SK-N-SH (cell line): ENCODE data around the gene GOLGA8A. TPM values are rescaled to one million over a fixed set of nuclear protein-coding genes. Genes with fewer than 3 reads are reported as not detected.

Experiments used
- CTCF ChIA-PET: fragments of 300-600, 350-600 bp; formaldehyde crosslinking; extraction: SDS; loops from one replicate; lab custom pipeline; 2021; lab: Yijun Ruan, JAX
- POLR2A ChIA-PET: fragments of 350-600 bp; sonication (Branson Sonifier 250); formaldehyde crosslinking; extraction: SDS; loops from one replicate; lab custom pipeline; 2020; ENCODE audit warnings: antibody characterized with exemption, inconsistent platforms; lab: Yijun Ruan, JAX
- DNase-seq: peaks from one replicate; pipeline ENCODE4 v3.0.0; 2012
- H2AFZ ChIP-seq: fragments of 200-600 bp; sonication (generic); 2 replicates; pipeline ENCODE4 v1.8.1; 2016; ENCODE audit warnings: antibody characterized with exemption, mild to moderate bottlenecking, low read depth
- H3F3A ChIP-seq: fragments of 200-600 bp; sonication (generic); replicated peaks from 2 replicates; pipeline ENCODE3; 2016; ENCODE audit warnings: antibody characterized with exemption, mild to moderate bottlenecking; ENCODE audit not compliant: insufficient read depth
- H3K27ac ChIP-seq, 2 experiments: fragments of 200-500 bp in 1 of 2; fragments of 200-600 bp in 1 of 2; sonication (Bioruptor generic) in 1 of 2; sonication (generic), shearing (Covaris generic) in 1 of 2; 2 replicates each; pipeline versions ENCODE4 v1.5.1 to v1.6.1; 2014 to 2016; ENCODE audit warnings: low read depth in 2 of 2, inconsistent platforms in 1 of 2, low read length in 1 of 2, mild to moderate bottlenecking in 1 of 2, mixed read lengths in 1 of 2
- H3K27me3 ChIP-seq: fragments of 200-600 bp; sonication (generic), shearing (Covaris generic); 2 replicates; pipeline ENCODE4 v1.6.1; 2016; ENCODE audit warnings: mixed run types; ENCODE audit not compliant: insufficient read depth
- H3K36me3 ChIP-seq, 2 experiments: fragments of 200-500 bp in 1 of 2; fragments of 200-600 bp in 1 of 2; sonication (Bioruptor generic) in 1 of 2; sonication (generic) in 1 of 2; replicated peaks in 1 of 2; 2 replicates each; pipeline versions ENCODE3 to v1.5.1; 2014 to 2016; ENCODE audit warnings: low read length in 1 of 2, mild to moderate bottlenecking in 1 of 2; ENCODE audit not compliant: insufficient read depth in 2 of 2, control insufficient read depth in 1 of 2
- H3K4me1 ChIP-seq, 2 experiments: fragments of 200-500 bp in 1 of 2; fragments of 200-600 bp in 1 of 2; sonication (Bioruptor generic) in 1 of 2; sonication (generic), shearing (Covaris generic) in 1 of 2; 2 replicates each; pipeline versions ENCODE4 v1.5.1 to v1.6.1; 2014 to 2016; ENCODE audit warnings: low read depth in 1 of 2, low read length in 1 of 2, mixed run types in 1 of 2; ENCODE audit not compliant: insufficient read depth in 2 of 2, control insufficient read depth in 1 of 2
- H3K4me2 ChIP-seq: fragments of 200-600 bp; sonication (generic), shearing (Covaris generic); 2 replicates; pipeline ENCODE4 v1.6.1; 2017; ENCODE audit warnings: mixed run types
- H3K4me3 ChIP-seq, 2 experiments: fragments of 200-500 bp in 1 of 2; fragments of 200-600 bp in 1 of 2; sonication (Bioruptor generic) in 1 of 2; sonication (generic), shearing (Covaris generic) in 1 of 2; 2 replicates each; pipeline versions ENCODE4 v1.5.1 to v1.8.1; 2014 to 2016; ENCODE audit warnings: low read depth in 2 of 2, inconsistent platforms in 1 of 2, low read length in 1 of 2, mild to moderate bottlenecking in 1 of 2, mixed read lengths in 1 of 2, moderate library complexity in 1 of 2
- H3K79me2 ChIP-seq: fragments of 200-600 bp; sonication (generic); 2 replicates; pipeline ENCODE4 v1.8.1; 2017; ENCODE audit warnings: mild to moderate bottlenecking; ENCODE audit not compliant: insufficient read depth
- H3K9ac ChIP-seq: fragments of 200-600 bp; sonication (generic); 2 replicates; pipeline ENCODE4 v1.6.1; 2017; ENCODE audit warnings: mixed run types
- H3K9me2 ChIP-seq: fragments of 200-600 bp; sonication (generic); 2 replicates; pipeline ENCODE4 v1.6.1; 2017; ENCODE audit warnings: mixed run types
- H3K9me3 ChIP-seq: fragments of 200-600 bp; sonication (generic); 2 replicates; pipeline ENCODE4 v1.6.1; 2017; ENCODE audit warnings: mixed run types, mild to moderate bottlenecking, moderate library complexity
- H4K20me1 ChIP-seq: fragments of 200-600 bp; sonication (generic); 2 replicates; pipeline ENCODE4 v1.6.1; 2017; ENCODE audit warnings: mild to moderate bottlenecking, mixed run types; ENCODE audit not compliant: insufficient read depth
- CTCF ChIP-seq: fragments of 200-600 bp; sonication (generic); IDR thresholded peaks from 2 replicates; pipeline ENCODE4 v1.6.1; 2017; ENCODE audit warnings: antibody characterized with exemption, mild to moderate bottlenecking, moderate library complexity
- ELF1 ChIP-seq: IDR thresholded peaks from 2 replicates; pipeline ENCODE4 v1.4.0; 2012
- EP300 ChIP-seq, 2 experiments: IDR thresholded peaks; 2 replicates each; pipeline versions ENCODE4 v1.4.0 to v1.6.1; 2012; ENCODE audit warnings: borderline replicate concordance in 1 of 2, low read depth in 1 of 2, low read length in 1 of 2
- EZH2phosphoT487 ChIP-seq: fragments of 200-600 bp; sonication (generic); IDR thresholded peaks from 2 replicates; pipeline ENCODE4 v1.6.1; 2017; ENCODE audit warnings: low read depth, mixed run types, mild to moderate bottlenecking, antibody characterized with exemption, moderate library complexity, borderline replicate concordance
- FOSL2 ChIP-seq: IDR thresholded peaks from 2 replicates; pipeline ENCODE4 v1.4.0; 2012; ENCODE audit warnings: low read depth, mild to moderate bottlenecking, moderate library complexity, borderline replicate concordance
- IRF3 ChIP-seq: fragments of 150-350 bp; IDR thresholded peaks from 2 replicates; pipeline ENCODE4 v1.6.1; 2016; ENCODE audit warnings: mild to moderate bottlenecking, low read depth, low read length
- JUND ChIP-seq: IDR thresholded peaks from 2 replicates; pipeline ENCODE4 v1.4.0; 2012
- MEF2A ChIP-seq: IDR thresholded peaks from 2 replicates; pipeline ENCODE4 v1.4.0; 2012; ENCODE audit warnings: low read depth, borderline replicate concordance
- NFIC ChIP-seq: IDR thresholded peaks from 2 replicates; pipeline ENCODE4 v1.4.0; 2012; ENCODE audit warnings: borderline replicate concordance
- POLR2AphosphoS5 ChIP-seq: IDR thresholded peaks from 2 replicates; pipeline ENCODE4 v1.6.1; 2012; ENCODE audit warnings: low read depth, low read length
- RCOR1 ChIP-seq: fragments of 150-350 bp; IDR thresholded peaks from 2 replicates; pipeline ENCODE4 v1.6.1; 2017; ENCODE audit warnings: antibody characterized with exemption, low read length
- RFX5 ChIP-seq: IDR thresholded peaks from 2 replicates; pipeline ENCODE4 v1.6.1; 2012; ENCODE audit warnings: mild to moderate bottlenecking, improper control_type of control experiment, low read length
- SIN3A ChIP-seq: IDR thresholded peaks from 2 replicates; pipeline ENCODE4 v1.6.1; 2012; ENCODE audit warnings: low read depth, mild to moderate bottlenecking, low read length, moderate library complexity, borderline replicate concordance
- TAF1 ChIP-seq: IDR thresholded peaks from 2 replicates; pipeline ENCODE4 v1.6.1; 2012; ENCODE audit warnings: low read depth, mild to moderate bottlenecking, low read length, moderate library complexity, borderline replicate concordance
- TCF12 ChIP-seq: IDR thresholded peaks from 2 replicates; pipeline ENCODE4 v1.4.0; 2012
- USF2 ChIP-seq: fragments of 150-350 bp; IDR thresholded peaks from 2 replicates; pipeline ENCODE4 v1.6.1; 2017; ENCODE audit warnings: antibody characterized with exemption, low read length, low read depth, borderline replicate concordance
- ZBTB33 ChIP-seq: IDR thresholded peaks from 2 replicates; pipeline ENCODE4 v1.4.0; 2012; ENCODE audit warnings: low read depth, borderline replicate concordance
- WGBS: methylation state at CpG from one replicate; pipeline ENCODE4 v1.1.6; 2017; ENCODE audit warnings: low lambda C conversion rate; 5-methylcytosine and 5-hydroxymethylcytosine counted together
- polyA plus RNA-seq, 3 experiments: library from polyadenylated mRNA; depleted of rRNA; stranded (reverse); fragments of >200 nt; gene quantifications; 2 replicates each; pipeline ENCODE4 v1.2.3, GENCODE V29; 2012

The GOLGA8A gene
- polyA plus RNA-seq, 1 of the 3 experiments (the other 2 are of a cell fraction), result 33.9 TPM

- no peaks in the 10 kb centered on the region for H3K36me3 ChIP-seq
- TF ChIP-seq NFIC (no peak), TAF1 (no peak), EP300 (IDR thresholded peaks at IDR 0.05; ENCODE audit: borderline replicate concordance in 1 of 2, low read depth in 1 of 2, low read length in 1 of 2) (no peak), ELF1 (no peak), FOSL2 (no peak), RCOR1 (no peak), JUND (no peak), EZH2phosphoT487 (no peak), USF2 (no peak), TCF12 (no peak), CTCF (no peak), SIN3A (no peak), IRF3 (no peak), MEF2A (no peak), POLR2AphosphoS5 (no peak), RFX5 (no peak), ZBTB33 (no peak)
- DNase-seq, result no peak
- H3K4me3 ChIP-seq, result no peak overlapping the region
- no peak overlapping the region for H3K9ac ChIP-seq
- POLR2A ChIA-PET, result no interaction called here
- no peaks in the 10 kb centered on the region for H3K79me2 ChIP-seq
- CTCF ChIA-PET, result no interaction called here
- no peaks in the 10 kb centered on the region for H3K9me2 ChIP-seq
- H3K9me3 ChIP-seq, result no peaks in the 10 kb centered on the region
- H3K27ac ChIP-seq, result no peak overlapping the region
- no peaks in the 10 kb centered on the region for H4K20me1 ChIP-seq
- no peaks in the 10 kb centered on the region for H3K27me3 ChIP-seq
- 47% methylated on average over 3 of the region's 3 CpGs for WGBS
- no peaks in the 10 kb centered on the region for H3K4me1 ChIP-seq
- H3K4me2 ChIP-seq, result no peak overlapping the region
- H3F3A ChIP-seq, result no peaks in the 10 kb centered on the region
- H2AFZ ChIP-seq, result no peak overlapping the region
Observed at GRCh38 chr15:34481370-34481769, 43.8 kb upstream of the GOLGA8A start.
